Thyroid gland (tissue), 4 donors: ENCODE results near the gene AGGF1. TPM values are rescaled to one million over a fixed set of nuclear protein-coding genes. Genes with fewer than 3 reads are reported as not detected.
"Not testable (repeated sequence)": the region's sequence is repeated elsewhere in the genome, so short reads cannot be mapped to it uniquely, and the experiment has no call there.

Experiments
- DNase-seq, 2 donors: peaks; one replicate each; pipeline ENCODE4 v3.0.0-alpha.2; 2019
- H3K27ac ChIP-seq, 3 donors: fragments of 200-600 bp; sonication (generic); 1 replicate in 2 of 3; 2 replicates in 1 of 3; pipeline ENCODE4 v1.5.1; 2016 to 2019; ENCODE audit warnings: mild to moderate bottlenecking in 1 of 3, moderate library complexity in 1 of 3
- H3K27me3 ChIP-seq: fragments of 200-600 bp; sonication (generic); one replicate; pipeline ENCODE4 v1.5.1; 2019
- H3K36me3 ChIP-seq, 2 donors: fragments of 200-600 bp; sonication (generic); one replicate each; pipeline ENCODE4 v1.5.1; 2016 to 2019
- H3K4me1 ChIP-seq, 2 donors: fragments of 200-600 bp; sonication (generic); one replicate each; pipeline ENCODE4 v1.5.1; 2017 to 2019
- H3K4me3 ChIP-seq, 3 donors: fragments of 200-600 bp; sonication (generic); replicated peaks in 1 of 3; 1 replicate in 2 of 3; 2 replicates in 1 of 3; pipeline ENCODE4 v1.5.1; 2016; ENCODE audit warnings: mild to moderate bottlenecking in 1 of 3
- H3K9me3 ChIP-seq: fragments of 200-600 bp; sonication (generic); one replicate; pipeline ENCODE4 v1.5.1; 2017
- POLR2A ChIP-seq, 2 donors: fragments of 450-650 bp; IDR thresholded peaks; one replicate each; pipeline ENCODE4 v1.6.1; 2017; ENCODE audit warnings: antibody characterized with exemption in 2 of 2, mild to moderate bottlenecking in 2 of 2, moderate library complexity in 1 of 2
- WGBS, 2 donors: methylation state at CpG; one replicate each; pipeline ENCODE4 v1.1.5; 2017; 5-methylcytosine and 5-hydroxymethylcytosine counted together
- intact Hi-C: fragments of 100-400 bp; cut with DNase I; formaldehyde crosslinking; loops from one replicate; pipeline ENCODE4 v1.15.1; 2023
- small RNA-seq: library from RNA; depleted of rRNA; stranded (forward); fragments of <200 nt; gene quantifications from one replicate; pipeline ENCODE3, GENCODE V24; 2016
- total RNA-seq, 4 donors: library from RNA; depleted of rRNA; stranded (reverse); fragments of >200 nt; gene quantifications; one replicate each; pipeline ENCODE4 v1.2.3, GENCODE V29; 2016
- TF ChIP-seq, protein P1 (sequence below), 6 experiments: fragments of 200-600 bp in 3 of 6; fragments of 450-650 bp in 3 of 6; sonication (generic) in 3 of 6; IDR thresholded peaks; one replicate each; pipeline ENCODE4 v1.5.1; 2016 to 2019; ENCODE audit warnings: antibody characterized with exemption in 6 of 6, mild to moderate bottlenecking in 2 of 6, inconsistent platforms in 1 of 6, moderate library complexity in 1 of 6

AGGF1 gene
- total RNA-seq, 4 donors from 2014 or later = 24.9 to 43.7 (median 28.3) TPM

DNA sequence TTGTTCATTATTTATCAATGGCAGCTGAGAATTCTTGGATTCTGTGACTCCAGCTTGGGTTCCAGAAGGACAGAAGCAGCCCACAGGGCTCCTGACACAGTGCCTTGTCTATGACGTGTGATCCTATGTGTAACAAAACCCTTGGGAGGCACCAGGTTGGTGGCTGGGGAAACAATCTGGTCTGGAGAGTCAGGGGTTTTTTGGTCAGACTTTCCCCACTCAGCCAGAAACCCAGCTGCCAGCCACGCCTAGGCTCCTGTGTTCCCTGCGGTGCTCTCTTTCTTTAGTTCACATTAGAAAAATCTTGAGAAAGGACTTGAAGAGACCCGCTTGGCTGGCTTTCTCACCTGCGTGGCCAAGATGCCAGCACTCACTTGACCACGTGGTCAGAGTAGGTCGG lies 72.3 kb downstream of the AGGF1 start:
- Histone ChIP-seq H3K4me1 (peaks cover 18 to 34% of the 10 kb centered on the region in 2 donors), H3K27ac (peak overlapping the region; percentile 86 to 88 (median 88)), H3K27me3 (no peaks in the 10 kb centered on the region), H3K9me3 (no peaks in the 10 kb centered on the region), H3K36me3 (no peaks in the 10 kb centered on the region), H3K4me3 (no peak overlapping the region)
- intact Hi-C loops = no loop called here
- TF ChIP-seq, protein P1, sequence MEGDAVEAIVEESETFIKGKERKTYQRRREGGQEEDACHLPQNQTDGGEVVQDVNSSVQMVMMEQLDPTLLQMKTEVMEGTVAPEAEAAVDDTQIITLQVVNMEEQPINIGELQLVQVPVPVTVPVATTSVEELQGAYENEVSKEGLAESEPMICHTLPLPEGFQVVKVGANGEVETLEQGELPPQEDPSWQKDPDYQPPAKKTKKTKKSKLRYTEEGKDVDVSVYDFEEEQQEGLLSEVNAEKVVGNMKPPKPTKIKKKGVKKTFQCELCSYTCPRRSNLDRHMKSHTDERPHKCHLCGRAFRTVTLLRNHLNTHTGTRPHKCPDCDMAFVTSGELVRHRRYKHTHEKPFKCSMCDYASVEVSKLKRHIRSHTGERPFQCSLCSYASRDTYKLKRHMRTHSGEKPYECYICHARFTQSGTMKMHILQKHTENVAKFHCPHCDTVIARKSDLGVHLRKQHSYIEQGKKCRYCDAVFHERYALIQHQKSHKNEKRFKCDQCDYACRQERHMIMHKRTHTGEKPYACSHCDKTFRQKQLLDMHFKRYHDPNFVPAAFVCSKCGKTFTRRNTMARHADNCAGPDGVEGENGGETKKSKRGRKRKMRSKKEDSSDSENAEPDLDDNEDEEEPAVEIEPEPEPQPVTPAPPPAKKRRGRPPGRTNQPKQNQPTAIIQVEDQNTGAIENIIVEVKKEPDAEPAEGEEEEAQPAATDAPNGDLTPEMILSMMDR (IDR thresholded peaks at IDR 0.05) = no peak
- TF ChIP-seq POLR2A (IDR thresholded peaks at IDR 0.05) = peak in 1 of 2 donors; percentile 26
- peak; percentile 93 to 94 for DNase-seq
- 26 to 40% methylated on average over 7 of the region's 7 CpGs for WGBS, 2 donors

- DNase-seq = peak; percentile 33 to 40
- 87 to 92% methylated on average over 1 of the region's 1 CpG for WGBS, 2 donors
- intact Hi-C loops = no loop called here
- no peak overlapping the region for H3K4me3 ChIP-seq
- no peaks in the 10 kb centered on the region for H3K36me3 ChIP-seq
- peaks cover 18 to 34% of the 10 kb centered on the region in 2 donors for H3K4me1 ChIP-seq
- peak overlapping the region; percentile 56 to 86 (median 58) for H3K27ac ChIP-seq
- H3K27me3 ChIP-seq = no peaks in the 10 kb centered on the region
- TF ChIP-seq, protein P1 (IDR thresholded peaks at IDR 0.05) = no peak
- no peak for TF ChIP-seq POLR2A (IDR thresholded peaks at IDR 0.05)
- H3K9me3 ChIP-seq = no peaks in the 10 kb centered on the region
Measured at GRCh38 chr5:77103457-77103856, 73.3 kb downstream of the AGGF1 start.

GRCh38 chr5:77104813-77105212 lies 74.6 kb downstream of the AGGF1 start:
- TF ChIP-seq, protein P1 (IDR thresholded peaks at IDR 0.05) = no peak
- no peak for TF ChIP-seq POLR2A (IDR thresholded peaks at IDR 0.05)
- Histone ChIP-seq H3K27me3 (no peaks in the 10 kb centered on the region), H3K27ac (no peak overlapping the region), H3K4me1 (peaks cover 18 to 40% of the 10 kb centered on the region in 2 donors), H3K9me3 (no peaks in the 10 kb centered on the region), H3K4me3 (no peak overlapping the region), H3K36me3 (no peaks in the 10 kb centered on the region)
- intact Hi-C loops = no loop called here
- no peak for DNase-seq

- H3K27me3 ChIP-seq, intact Hi-C loops, H3K4me3 ChIP-seq, H3K27ac ChIP-seq, DNase-seq, H3K9me3 ChIP-seq, H3K36me3 ChIP-seq: not testable (repeated sequence)
- peaks cover 12 to 22% of the 10 kb centered on the region in 2 donors for H3K4me1 ChIP-seq
- 98% methylated on average over 4 of the region's 4 CpGs for WGBS, 2 donors
Measured at GRCh38 chr5:77107035-77107434, 76.8 kb downstream of the AGGF1 start.

Small RNA genes lying within 50 kb of the gene (small RNA-seq; reads per million reads assigned to genes)
- 3,119 reads per million, percentile 99 among the genes with 10 or more reads in this experiment for gene SNORA47

Other genes starting within 250 kb of the AGGF1 start
- gene F2RL1, start 211.4 kb upstream of the AGGF1 start, total RNA-seq = 10 to 100 TPM; 10.2 to 14.9 (median 13.6) TPM
- gene S100Z, start 180.4 kb upstream of the AGGF1 start, total RNA-seq = not detected
- 1 to 10 TPM; 1.3 to 8.7 (median 4.1) TPM for gene CRHBP, start 77.4 kb upstream of the AGGF1 start, total RNA-seq
- 10 to 100 TPM; 14.9 to 31.4 (median 23.6) TPM for gene ZBED3, start 56.9 kb downstream of the AGGF1 start, total RNA-seq
- 100 to 1,000 TPM; 113 to 279 (median 218) TPM for gene PDE8B, start 180.3 kb downstream of the AGGF1 start, total RNA-seq